GM18868 (cell line): ENCODE results near the gene FBXO45.
"Not testable (repeated sequence)": the region's sequence is repeated elsewhere in the genome, so short reads cannot be mapped to it uniquely, and the experiment has no call there.

Experiments used
- ATAC-seq: cut with Tn5 transposase; IDR thresholded peaks from one replicate; pipeline ENCODE4 v1.9.1; 2021; ENCODE audit warnings: mild to moderate bottlenecking, moderate library complexity; ENCODE audit not compliant: unreplicated experiment

The FBXO45 gene

DNA sequence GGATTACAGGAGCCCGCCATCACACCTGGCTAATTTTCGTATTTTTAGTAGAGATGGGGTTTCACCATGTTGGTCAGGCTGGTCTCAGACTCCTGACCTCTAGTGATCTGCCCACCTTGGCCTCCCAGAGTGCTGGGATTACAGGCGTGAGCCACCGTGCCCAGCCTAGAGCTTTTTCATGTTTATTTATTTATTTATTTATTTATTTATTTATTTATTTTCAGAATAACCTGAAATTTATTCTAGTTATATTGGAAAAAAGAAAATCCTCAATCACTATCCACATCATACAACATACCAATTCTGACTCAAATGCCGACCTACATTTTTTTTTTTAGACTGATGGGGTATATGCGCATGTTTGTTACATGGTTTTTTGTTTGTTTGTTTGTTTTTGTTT, 46.8 kb downstream of the FBXO45 start:
- not testable (repeated sequence) for ATAC-seq

DNA sequence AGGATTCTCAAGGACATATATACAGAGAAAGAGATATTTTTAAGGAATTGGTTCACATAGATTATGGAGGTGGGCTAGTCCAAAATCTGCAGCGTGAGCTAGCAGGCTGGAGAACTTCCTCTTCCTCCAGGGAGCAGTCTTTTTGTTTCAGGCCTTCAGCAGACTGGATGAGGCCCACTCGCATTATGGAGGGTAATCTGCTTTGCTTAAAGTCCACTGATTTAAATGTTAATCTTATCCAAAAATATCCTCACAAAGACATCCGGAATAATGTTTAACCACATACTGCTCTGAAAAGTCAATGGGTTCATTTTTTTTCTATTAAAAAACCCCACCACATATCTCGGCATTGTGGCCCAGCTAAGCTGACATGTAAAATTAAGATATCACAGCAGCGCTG, 48.8 kb downstream of the FBXO45 start:
- no peak for ATAC-seq

DNA sequence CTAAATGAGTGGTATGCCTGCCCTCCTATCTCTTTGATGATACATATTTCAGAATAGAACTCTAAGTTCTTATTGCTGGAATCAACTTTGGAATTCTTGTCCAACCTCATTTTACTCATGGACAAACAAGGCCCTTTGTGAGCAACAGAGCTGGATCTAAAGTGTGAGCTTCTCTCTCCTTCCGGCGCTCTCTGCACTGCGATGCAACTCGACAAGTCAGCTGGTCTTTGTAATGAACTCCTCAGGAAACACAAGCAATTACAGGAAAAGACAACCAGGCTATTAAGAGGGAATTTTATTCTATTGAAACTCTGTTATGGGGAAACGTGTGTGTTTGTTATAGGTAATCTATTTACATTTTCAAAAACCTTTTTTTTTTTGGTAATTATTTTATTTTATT, 50.8 kb downstream of the FBXO45 start:
- ATAC-seq = no peak

DNA sequence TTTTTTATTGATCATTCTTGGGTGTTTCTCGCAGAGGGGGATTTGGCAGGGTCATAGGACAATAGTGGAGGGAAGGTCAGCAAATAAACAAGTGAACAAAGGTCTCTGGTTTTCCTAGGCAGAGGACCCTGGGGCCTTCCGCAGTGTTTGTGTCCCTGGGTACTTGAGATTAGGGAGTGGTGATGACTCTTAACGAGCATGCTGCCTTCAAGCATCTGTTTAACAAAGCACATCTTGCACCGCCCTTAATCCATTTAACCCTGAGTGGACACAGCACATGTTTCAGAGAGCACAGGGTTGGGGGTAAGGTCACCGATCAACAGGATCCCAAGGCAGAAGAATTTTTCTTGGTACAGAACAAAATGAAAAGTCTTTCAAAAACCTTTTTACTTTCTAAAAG, 51.2 kb downstream of the FBXO45 start:
- ATAC-seq = not testable (repeated sequence)

DNA sequence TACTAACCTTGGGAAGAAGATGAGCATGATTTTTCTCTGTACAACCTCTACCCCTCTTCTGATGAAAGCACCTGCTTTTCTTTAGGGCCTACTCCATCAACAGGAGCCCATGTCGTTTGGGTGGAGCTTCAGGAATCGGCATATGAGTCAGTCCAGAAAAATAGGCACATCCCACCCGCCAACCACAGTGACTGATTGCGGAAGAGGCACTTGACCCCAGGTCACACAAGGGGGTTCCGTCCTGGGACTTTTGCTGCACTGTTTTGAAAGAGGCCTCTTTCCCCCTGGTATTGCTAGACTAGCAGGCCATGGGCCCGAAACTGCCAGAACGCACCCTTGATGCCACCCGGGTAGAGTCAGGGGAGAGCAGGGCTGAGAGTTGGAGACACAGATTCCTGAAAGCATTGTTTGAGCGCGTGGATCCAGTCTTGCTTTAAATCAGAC, 51.7 kb downstream of the FBXO45 start:
- ATAC-seq = peak; percentile 60

DNA sequence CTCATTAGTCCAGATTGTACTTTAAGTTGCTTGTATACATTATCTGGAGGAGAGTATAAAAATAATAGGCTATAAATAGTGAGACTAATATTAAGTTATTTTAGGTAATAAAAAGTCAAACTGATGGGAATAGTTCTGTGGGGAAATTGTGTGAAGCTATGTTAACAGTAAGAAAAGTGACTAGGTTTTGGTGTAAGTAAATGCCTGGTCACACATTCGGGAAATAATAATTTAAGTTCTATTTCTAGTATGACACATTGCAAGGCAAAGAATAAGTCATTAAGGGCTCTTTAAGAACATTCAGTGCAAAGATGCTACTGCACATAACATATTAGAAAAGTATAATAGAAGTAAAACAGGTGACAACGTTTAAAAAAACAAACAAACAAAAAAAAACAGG, 52.2 kb downstream of the FBXO45 start:
- no peak for ATAC-seq

DNA sequence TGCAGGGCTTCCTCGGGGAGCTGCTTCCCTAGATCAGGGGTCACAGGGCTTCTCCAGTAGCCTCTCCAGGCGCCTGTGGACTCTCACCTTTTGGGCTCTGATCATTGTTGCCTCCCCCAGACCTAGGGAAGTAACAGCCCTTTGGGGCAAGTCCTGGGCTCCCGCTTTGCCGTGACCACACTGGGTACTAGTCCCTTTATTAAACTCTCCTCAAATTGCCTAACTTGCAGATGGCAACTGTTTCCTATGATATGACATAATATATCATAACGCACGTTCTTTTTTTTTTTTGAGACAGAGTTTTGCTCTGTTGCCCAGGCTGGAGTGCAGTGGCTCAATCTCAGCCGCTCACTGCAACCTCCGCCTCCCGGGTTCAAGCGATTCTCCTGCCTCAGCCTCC, 53.2 kb downstream of the FBXO45 start:
- no peak for ATAC-seq

DNA sequence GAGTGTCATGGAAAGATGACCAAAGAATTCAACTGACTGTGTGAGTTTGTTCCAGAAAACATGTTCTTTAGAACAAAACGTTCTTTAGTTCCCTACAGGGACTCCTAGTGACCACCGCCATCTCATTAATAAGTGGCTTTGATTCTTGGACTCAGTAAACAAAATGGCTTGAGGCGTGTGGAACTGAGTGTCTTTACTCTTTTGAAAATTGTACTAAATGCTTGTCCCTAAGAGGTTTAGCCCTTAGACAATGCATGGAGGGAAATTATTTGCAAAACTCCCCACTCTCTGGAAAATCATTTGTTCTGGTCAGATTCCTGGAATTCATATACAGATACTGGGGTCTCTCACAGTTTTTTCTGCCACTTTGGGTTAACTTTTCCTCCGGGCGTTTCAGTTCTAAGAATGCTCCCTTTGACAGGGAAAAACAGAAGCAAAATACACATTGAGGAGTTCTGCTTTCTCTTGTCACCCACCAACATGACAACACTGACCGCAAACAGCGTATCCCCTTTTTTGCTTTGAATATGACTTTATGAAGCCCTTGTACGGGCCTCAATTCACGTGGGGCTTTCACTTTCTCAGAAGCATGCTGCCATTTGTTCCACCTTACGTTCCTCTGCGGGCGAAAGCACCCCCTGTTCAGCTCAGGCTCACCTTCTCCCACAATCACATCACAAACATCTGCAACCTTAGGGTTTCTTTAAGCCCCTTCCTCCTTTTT, 55.8 kb downstream of the FBXO45 start:
- ATAC-seq = no peak

DNA sequence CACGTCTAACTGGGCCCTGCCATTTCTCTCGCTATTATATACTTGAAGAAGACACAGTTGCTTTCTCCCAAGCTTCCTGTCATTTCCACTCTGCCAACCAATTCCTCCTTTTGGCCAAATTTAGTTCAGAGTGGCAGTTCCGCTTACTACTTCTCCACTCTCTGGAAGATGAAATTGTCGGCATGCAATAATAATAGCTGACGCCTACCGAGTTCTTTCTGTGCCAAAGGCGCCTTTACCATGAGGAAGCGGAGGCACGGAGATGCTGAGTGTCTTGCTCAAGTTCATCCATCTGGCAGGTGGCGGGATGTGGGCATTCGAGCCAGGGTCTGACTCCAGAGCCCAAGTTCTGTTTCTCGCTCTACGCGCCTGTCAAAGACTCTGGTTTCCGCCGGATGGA, 56.4 kb downstream of the FBXO45 start:
- ATAC-seq = no peak

DNA sequence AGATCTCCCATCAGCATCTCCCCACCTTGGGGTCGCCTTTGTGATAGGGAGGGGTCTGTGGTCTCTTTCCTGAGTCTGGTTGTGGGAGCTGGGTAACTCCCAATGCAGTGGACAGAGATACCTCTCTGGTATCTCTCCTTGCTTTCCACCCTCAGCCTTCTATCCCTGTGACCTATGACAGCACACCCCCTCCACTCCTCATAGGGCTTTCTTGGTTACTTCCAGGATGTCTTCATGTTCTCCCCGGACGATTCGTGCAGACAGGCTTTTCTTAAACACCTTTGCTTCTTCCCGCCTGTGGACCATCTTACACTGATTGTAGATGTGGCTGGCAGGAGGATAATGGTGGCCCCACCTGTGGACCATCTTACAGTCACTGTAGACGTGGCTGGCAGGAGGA, 56.9 kb downstream of the FBXO45 start:
- no peak for ATAC-seq

DNA sequence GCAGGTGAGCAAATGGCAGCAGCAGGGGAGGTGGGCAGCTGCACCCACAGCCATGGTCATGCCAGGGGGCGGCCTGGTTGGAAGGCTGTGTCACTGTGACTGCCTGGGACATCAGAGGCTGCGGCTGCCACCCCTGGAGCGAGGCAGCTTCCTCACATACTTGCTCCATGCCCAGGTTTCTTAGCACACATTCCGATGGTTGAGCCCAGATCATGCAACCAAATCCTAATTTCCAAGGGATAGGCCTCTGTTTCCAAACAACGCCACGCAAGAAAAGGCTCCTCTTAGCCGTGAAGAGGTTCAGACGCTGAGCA, 59.4 kb downstream of the FBXO45 start:
- no peak for ATAC-seq

DNA sequence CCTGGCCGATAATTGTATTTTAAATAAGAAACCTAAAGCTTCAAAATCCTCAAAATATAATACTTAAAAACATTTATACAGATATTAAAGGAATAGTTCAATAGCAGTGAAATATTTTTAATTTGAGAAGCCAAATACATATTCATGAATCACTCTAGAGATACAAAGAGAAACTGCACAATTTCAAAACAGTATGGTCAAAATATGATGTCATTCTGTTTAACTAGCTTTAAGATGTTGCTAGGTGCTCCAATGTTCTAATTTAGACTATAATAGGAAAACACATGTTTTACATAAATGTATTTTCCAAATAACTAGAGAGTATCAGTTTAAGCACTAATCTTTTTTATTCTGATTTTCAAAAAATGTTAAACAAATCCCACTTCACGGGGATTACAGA, 60.8 kb downstream of the FBXO45 start:
- no peak for ATAC-seq

DNA sequence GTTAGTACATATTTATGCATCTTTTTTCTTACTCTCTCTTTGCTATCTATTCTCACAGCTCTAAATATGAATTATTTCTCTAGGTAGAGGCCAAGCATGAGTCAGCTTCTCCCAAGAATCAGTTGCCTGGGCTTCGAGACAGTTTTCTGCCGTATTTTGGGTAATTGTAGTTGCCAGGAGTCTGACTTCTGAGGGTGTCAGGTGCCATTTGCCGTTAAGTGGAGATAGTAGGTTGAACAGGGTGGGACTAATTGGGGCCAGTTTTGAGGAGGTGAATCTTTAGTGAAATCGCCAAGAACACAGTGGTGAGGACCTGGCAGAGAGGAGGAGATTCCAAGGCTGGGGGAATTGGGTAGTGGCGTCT, 63.2 kb downstream of the FBXO45 start:
- no peak for ATAC-seq

DNA sequence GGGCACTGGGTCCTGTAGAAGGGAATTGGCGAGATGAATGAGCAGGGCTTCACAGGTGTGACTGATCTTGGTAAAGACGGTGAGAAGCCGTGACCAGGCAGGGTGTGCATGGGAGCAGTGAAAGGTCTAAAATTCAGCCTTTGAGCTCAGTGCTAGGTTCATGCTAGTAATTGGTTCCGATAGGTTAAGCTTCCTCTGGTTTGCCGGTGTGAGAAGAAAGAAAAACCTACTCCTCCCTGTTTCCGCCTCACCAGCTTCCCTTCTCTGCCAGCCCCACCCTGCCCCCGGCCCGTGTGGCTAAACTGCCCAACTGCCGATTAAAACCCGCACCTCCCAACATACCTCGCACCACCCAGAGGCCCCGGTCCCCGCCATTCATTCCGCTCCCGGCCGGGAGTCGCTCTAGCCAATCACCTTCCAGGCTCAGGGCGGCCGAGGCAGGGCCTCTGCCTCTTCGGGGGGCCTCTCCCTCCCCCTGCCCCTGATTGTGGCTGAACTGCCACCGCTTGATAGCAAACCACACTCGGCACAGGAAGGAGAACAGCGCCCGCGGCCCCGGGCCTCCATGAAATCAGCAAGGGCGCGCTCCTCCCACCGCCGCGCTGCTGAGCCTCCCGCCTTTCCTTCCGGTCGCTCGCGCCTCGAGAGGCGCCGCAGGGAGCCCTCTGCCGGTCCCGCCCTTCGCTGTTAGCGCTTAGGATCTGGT, 63.7 kb downstream of the FBXO45 start:
- ATAC-seq = peak; percentile 71

DNA sequence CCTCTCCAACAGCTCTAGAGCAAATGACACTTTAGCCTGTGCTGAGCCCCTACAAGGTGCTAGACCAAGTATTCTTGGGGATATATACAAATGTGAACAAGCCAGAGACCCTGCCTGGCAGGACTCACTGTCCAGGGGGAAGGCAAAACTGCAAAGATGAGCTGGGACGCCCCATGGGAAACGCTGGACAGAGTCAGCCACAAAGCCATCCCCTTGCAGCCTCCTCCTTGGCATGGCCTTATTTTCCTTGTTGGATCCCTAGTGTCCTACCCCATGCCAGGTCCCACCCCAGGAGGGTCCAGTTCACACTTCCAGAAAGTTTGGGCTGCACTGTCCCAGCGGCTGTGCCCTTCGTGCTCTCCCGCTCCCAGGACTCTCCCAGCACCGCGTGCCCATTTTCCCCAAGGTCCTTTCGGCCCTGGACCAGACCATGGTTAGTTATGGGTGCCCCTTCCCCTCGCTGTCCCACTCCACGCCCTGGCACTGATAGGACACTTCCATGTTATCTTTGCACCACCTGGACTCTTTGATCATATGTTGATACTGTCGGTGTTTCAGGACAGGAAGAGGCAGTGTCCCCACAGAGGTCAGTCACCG, 65.2 kb downstream of the FBXO45 start:
- no peak for ATAC-seq

DNA sequence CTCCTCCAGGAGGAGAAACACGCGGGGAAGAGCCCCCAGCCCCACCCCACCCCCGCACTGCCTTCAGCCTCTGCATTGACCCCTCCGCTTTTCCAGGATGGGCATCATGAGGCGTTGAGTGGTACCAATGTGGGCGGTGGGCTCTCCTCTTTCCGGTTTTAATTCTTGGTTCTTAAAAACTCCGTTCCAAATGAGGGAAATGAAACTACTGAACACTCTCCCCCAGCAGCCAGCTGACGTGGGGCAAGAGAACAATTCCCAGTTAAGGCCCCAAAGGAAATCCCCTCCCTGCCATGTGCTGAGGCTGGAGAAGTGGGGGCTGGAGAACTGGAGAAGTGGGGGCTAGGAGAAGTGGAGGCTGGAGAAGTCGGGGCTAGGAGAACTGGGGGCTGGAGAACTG, 65.8 kb downstream of the FBXO45 start:
- ATAC-seq = no peak

DNA sequence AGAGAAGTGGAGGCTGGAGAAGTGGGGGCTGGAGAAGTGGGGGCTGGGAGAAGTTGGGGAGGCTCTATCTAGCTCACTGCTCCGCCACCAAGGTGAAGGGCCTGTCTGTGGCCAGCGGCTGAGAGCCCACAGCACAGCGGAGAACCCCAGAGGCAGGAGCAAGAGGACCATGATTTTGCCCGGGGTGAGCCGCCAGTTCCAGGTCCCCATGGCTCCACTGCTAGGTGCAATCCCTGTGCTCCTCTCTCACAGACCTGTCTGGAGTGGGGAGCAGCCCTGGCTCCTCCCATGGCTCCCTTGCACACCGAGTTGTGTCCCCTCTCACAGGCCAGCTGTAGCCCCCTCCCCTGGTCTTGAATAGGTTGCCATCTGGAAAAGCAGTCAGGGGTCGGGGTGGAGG, 66.4 kb downstream of the FBXO45 start:
- no peak for ATAC-seq

DNA sequence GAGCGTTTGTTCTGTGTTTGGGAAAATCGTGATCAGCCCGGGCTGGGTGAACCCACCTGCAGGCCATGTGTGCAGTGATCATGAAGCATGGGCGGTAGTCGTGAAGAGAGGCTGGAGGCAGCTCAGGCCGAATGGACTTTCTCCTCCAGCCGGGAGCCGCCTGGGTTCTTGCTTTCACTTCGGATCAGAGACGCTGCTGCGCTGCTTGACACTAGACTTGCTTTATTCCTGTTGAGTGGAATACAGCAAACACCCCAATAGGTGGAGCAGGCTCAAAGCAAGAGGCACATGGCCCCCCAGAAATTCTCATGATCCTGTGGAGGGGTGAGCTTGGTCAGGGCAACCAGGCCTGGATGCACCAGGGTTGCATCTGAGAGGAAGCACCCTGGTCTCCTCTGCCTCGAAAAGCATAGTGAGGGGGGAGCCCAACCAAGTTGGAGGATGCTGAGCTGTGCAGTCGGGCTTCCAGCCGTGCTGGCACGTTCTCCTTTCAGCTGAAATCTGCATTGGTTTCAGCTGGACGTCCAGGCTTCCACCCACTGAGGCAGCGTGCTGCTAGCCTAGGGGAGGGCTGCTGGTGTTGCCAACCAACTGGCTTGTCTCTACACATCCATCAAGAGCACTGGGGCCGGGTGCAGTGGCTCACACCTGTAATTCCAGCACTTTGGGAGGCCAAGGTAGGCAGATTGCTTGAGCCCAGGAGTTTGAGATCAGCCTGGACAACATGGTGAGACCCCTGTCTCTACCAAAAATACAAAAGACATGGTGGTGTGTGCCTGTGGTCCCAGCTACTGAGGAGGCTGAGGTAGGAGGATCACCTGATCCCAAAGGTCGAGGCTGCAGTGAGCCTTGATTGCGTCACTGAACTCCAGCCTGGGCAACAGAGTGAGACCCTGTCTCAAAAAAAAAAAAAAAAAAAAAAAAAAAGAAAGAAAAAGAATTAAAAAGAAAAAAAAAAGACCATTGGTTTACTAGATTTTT, 68.2 kb downstream of the FBXO45 start:
- ATAC-seq = no peak

DNA sequence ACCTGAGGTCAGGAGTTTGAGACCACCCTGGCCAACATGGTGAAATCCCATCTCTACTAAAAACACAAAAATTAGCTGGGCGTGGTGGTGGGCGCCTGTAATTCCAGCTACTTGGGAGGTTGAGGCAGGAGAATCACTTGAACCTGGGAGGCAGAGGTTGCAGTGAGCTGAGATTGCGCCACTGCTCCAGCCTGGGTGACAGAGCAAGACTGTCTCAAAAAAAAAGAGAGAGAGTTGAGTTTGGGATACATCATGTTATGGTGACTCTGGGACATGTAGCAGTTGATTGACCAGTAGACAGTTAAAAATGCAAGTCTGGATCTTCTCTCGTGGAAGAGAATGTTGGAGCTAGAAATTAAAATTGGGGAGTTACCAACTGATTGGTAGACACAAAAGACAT, 69.5 kb downstream of the FBXO45 start:
- ATAC-seq = not testable (repeated sequence)
